Measurements from ENCODE around the gene FAN1.

DNA sequence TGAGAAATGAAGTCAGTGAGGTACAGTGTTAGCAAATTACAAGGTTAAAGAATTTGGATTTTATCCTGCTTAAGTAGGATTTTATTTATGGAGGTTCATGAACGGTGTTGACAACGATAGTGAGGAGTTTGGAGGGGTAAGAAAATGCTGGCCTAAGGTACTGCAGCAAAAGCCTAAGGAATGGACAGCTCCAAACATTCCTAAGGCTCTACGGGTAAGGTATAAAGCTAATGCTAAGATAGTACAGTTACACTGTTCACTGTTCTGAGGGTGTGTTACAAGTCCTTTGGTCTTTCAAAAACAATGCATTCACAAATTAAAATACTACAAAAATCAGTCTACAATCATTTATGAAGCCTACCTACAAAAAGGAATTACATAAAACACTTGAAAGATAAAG is 80.4 kb downstream of the FAN1 start:
- TF ChIP-seq, protein P1, sequence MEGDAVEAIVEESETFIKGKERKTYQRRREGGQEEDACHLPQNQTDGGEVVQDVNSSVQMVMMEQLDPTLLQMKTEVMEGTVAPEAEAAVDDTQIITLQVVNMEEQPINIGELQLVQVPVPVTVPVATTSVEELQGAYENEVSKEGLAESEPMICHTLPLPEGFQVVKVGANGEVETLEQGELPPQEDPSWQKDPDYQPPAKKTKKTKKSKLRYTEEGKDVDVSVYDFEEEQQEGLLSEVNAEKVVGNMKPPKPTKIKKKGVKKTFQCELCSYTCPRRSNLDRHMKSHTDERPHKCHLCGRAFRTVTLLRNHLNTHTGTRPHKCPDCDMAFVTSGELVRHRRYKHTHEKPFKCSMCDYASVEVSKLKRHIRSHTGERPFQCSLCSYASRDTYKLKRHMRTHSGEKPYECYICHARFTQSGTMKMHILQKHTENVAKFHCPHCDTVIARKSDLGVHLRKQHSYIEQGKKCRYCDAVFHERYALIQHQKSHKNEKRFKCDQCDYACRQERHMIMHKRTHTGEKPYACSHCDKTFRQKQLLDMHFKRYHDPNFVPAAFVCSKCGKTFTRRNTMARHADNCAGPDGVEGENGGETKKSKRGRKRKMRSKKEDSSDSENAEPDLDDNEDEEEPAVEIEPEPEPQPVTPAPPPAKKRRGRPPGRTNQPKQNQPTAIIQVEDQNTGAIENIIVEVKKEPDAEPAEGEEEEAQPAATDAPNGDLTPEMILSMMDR (IDR thresholded peaks at IDR 0.05), result no peak
- no peak for TF ChIP-seq EZH2 (IDR thresholded peaks at IDR 0.05; ENCODE audit: borderline replicate concordance, insufficient read depth, low read depth, low read length, poor library complexity, severe bottlenecking)

Data from B cell (primary cell).